Head of caudate nucleus (tissue), 42 donors: ENCODE measurements around the gene CTLA4.

Source experiments
- DNase-seq, 42 donors: peaks; one replicate each; pipeline versions ENCODE4 v3.0.0 to v3.0.0-alpha.2; 2020 to 2021; ENCODE audit warnings: mixed read lengths in 7 of 42
- intact Hi-C: fragments of 100-400 bp; cut with DNase I; formaldehyde crosslinking; loops from one replicate; pipeline ENCODE4 v1.15.0; 2022

CTLA4 gene

DNA sequence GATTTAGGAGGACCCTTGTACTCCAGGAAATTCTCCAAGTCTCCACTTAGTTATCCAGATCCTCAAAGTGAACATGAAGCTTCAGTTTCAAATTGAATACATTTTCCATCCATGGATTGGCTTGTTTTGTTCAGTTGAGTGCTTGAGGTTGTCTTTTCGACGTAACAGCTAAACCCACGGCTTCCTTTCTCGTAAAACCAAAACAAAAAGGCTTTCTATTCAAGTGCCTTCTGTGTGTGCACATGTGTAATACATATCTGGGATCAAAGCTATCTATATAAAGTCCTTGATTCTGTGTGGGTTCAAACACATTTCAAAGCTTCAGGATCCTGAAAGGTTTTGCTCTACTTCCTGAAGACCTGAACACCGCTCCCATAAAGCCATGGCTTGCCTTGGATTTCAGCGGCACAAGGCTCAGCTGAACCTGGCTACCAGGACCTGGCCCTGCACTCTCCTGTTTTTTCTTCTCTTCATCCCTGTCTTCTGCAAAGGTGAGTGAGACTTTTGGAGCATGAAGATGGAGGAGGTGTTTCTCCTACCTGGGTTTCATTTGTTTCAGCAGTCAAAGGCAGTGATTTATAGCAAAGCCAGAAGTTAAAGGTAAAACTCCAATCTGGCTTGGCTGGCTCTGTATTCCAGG, at the start of gene CTLA4:
Gene CTLA4, plus strand, starts transcription at position 211 of the 640 bp plus-strand sequence. Its CDS starts 172 bp downstream, at position 383.
- intact Hi-C loops = no loop called here
- DNase-seq = no peak

DNA sequence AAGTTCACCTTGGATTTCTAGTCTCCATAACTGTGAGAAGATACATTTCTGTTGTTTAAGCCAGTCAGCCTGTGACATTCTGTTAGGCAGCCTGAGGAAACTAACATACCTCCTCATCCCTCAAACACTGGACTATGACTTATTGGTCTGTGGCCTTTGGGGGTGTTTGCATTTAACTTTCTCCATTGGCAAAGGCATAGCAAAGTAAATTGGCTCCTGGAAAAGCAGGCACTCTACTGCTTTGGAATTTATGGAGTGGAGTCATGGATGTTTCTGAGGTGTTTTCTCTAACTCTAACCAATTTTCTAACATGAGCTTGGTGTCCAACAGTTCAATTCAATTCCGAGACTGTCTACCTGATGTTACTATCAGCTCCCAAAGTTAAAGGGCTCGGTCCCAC, 48.9 kb upstream of the CTLA4 start:
- intact Hi-C loops = no loop called here
- DNase-seq = no peak

DNA sequence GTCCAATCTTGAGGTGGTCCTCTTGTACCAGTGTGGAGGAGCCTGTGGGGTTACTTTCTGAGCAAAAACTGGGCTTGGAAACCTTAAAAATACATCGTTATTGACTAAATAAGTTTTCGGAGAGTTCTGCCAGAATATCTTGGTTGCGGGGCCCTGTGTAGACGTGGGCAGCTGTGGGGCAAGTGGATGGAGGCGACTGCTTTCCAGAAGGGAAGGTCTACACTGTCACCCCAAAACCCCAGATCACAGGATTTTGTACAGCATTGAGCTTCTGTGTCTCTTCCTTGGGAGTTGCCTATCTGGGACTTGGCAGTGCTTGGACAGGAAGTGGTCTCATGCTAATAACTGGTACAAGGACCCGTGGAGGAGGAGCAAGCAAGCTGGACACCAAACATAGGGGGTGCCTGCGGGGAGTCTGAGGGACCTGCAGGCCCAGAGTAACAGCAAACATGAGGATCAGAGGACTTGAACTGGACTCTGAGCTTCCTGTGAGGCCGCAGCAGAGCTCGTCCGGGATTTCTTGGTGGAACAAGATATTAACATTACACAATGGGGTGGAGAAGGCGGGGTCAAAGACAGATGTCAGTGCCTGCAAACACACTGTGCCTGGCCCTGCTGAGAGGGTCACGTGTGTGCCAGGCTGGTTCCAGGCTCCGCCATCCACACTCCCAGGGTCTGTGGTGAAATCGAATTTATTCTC, 48.0 kb upstream of the CTLA4 start:
- no peak for DNase-seq
- intact Hi-C loops = no loop called here

DNA sequence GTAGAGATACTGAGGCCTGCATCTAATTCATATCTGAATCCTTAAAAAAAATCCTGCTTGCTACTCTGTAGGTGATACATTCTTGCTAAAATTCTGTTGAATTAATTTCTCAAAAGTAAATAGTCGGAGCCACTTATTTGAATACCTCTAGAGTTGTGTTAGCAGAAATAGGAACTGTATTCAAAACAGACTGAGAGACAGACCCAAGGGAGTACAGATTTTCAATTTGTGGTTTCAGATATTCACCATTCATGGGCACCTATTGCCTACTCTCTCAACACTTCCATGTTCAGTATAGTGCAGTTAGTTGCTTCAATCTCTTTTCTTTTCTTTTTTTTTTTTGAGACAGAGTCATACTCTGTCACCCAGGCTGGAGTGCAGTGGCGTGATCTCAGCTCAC, 46.6 kb upstream of the CTLA4 start:
- intact Hi-C loops = no loop called here
- no peak for DNase-seq

DNA sequence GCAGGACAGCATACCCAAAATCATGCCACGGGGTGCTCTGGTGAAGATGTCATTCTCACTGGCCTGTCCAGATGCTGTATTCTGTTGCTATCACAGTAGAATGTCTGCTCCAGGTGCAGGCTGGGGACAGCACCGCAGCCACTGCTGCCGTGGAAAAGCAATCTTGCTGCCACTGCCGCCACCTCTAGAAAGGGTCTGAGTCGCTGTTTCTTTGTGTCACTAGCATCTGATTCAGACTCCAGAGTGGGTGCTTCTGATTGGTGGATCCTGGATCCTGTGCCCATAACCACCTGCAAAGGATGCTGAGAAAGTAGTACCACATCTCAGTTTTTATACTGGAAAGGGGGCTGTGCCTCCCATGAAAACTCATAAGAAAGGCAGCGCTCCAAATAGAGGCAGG, 45.3 kb upstream of the CTLA4 start:
- DNase-seq = no peak
- intact Hi-C loops = no loop called here

DNA sequence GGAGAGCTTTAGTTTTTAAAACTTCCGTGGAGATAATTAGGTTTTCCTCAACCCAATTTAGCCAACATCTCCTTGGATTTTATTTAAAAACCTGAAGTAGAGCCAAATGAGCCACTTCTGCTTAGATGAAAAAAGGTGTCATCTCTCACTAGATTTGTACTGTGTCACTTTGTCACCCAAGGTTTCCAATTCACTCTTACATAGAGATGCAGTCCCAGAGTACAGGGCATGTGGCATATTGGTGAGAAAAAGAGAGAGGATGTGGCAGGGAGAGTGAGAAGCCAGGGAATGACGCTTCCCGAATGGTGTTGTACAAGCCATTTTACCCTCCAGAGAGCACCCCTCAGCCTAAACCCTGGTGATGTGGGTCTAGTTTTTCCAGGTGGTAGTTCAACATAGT, 44.4 kb upstream of the CTLA4 start:
- DNase-seq = no peak
- intact Hi-C loops = no loop called here

DNA sequence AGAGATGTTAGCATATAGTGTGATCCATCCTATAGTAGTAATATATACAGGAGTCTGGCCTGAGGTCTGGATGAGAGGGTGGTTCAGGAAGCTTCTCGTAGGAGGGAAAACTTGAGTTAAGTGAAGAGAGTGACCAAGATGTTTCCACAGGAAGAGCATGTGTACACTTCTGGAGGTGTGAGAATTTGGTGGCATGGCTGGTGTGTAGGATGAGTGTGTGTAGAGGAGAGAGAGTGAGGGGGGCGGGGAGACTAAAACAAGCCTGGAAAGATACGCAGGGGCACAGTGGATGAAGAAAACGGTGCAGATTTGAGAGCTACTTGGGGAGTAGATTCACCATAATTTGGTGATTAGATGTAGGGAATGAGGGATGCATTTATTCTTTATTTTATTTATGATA, 43.5 kb upstream of the CTLA4 start:
- DNase-seq = no peak
- intact Hi-C loops = no loop called here

DNA sequence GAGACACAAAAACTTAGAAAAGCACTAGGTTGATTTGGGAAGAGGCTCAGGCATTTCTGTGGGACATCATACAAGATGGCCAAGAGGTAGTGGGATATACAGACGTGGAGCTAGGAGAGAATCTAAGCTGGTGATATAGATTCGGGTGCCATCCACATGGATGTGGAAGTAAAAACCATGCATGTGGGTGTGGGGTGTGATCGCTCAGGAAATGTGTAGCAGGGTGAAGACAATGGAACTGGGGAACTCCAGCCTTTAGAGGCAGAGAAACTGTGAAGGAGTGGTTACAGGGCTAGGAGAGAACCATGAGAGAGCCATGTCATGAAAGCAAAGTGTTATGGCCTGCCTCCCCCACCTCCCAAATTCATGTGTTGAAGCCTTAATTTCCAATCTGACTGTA, 43.0 kb upstream of the CTLA4 start:
- intact Hi-C loops = no loop called here

DNA sequence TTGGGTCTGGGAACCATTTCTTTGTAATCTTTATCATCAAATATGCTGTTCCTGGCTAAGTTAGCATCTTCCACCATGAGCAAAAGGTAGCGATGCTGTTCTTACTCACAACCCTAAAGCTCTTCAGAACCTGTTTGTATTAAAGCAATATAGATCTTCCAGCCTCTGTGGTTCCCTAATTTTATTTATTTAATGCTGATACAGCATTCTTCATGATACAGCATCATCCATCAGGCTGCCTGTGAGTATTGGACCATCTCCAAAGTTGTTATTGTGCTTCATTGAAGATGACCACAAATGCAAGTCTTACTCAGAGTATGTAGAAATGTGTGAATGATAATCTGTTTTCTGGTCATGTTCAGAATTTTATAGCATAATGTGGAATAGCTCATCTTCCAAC, 40.9 kb upstream of the CTLA4 start:
- intact Hi-C loops = no loop called here
- DNase-seq = no peak

More for the DNA sequence above, 43.0 kb upstream of the CTLA4 start:
- no peak for DNase-seq

DNA sequence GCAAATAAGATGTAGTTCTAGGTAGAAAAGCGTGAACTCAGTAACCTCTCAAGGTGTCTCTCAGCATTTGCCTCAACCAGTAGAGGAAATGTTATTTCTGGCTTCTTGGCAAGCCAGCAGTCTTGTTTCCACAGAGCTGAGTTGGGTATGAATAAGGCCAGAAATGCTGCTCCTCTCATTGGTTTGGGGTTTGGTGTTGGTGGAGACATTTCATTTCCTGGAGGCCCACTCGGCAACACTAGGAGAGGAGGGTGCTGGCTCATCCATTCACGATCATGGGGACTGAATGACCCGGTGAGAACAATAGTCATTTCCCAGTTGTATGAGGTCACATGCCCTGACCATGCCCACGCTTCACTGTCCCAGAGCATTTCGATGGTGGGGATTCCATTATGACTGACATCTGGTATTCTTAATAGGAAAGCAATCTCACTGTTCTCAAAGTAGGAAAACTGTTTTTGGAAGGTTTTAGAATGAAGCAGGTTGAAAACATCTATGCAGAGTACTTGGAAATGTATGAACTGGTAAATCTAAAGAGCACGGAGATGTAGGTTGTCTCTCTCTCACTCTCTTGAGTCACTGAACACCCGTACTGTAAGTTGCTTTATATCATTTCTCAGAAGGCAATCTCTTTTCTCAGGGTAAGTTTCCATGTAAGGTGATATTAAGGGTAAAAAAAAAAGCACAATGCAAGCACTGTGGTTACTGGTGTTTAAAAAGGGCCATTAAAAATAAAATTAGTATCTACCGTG, 37.1 kb upstream of the CTLA4 start:
- intact Hi-C loops = no loop called here

DNA sequence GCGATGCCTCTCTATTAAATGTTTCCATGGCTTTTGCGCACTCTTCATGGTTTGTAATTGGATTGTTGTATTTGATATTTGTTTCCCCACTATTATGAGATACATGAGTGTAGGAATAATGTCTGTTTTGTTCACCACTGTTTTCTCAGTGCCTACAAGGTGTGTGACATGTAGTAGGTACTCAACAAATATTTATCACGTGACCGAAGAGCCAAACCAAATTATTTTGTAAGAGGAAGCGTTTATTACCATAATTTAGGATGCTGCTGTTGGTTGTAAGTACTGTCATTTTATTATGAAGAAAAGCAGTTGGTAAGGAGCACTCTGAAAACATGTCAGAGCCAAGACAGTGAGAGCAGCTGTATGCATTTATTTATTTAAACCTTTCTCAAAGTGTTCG, 32.2 kb upstream of the CTLA4 start:
- no peak for DNase-seq
- intact Hi-C loops = no loop called here

More for the DNA sequence above, 37.1 kb upstream of the CTLA4 start:
- no peak for DNase-seq

DNA sequence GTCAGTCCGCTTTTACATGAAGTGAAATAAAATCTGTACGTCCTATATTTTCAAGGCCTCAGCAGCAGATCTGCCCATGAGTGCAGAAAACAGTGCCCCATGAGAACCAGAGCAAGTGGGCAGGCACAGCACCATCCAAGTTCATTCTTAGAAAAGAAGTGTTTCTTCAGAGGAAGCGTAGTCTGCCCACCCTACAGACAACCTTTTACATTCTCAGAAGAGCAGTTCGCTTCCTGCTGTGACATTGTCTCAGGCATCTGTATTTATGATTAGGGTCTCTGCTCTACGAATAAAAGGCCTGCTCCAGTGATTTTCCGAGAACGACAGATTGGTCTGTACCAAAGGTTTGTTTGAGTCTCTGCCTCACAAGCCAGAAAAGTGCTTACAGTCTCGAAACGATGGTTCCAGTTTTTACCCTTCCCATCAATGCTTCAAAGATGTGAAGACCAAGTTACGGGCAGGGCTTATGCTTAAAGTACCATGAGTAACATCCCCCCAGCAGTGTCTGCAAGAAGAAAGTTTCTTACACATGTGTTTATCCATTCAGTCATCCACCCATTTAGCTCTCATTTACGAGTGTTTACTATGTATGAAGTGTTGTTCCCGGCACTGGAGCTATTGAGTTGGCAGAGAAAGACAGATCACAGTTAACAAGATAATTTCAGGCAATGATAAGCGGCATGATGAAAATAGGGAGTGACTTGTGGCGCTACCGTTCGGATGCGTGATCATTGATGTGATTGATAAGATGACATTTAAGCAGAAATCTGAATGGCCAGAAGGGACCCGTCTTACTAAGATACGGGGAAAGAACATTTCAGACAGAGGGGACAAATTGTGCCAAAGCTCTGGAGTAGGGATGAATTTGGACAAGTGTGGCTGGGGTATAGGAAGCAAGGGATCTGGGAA, 31.4 kb upstream of the CTLA4 start:
- intact Hi-C loops = no loop called here
- DNase-seq = no peak

DNA sequence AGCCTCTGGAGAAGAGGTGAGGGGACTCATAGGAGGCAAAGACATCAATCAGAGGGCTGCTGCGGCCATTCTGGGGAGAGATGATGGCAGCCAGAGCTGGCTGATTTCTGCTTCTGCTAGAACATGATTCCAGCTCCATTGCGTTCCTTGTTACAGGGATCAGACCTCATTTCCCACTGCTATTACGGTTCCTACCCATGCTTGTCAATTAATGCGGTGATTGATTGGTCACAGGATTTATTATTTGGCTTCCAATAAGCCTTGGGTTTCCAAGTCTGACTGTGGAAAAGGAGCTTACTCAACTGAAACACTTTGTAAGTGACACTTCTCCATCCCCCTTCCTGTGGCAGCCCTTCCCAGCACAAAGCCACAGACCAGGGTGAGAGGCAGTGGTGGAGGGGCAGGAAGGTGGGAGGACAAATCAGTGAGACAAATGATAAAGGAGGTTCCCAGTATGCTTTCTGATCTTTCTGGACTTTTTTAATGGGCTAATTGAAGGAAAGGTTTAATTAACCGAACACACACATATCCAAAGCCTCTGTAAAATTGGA, 26.8 kb upstream of the CTLA4 start:
- DNase-seq = no peak
- intact Hi-C loops = no loop called here

DNA sequence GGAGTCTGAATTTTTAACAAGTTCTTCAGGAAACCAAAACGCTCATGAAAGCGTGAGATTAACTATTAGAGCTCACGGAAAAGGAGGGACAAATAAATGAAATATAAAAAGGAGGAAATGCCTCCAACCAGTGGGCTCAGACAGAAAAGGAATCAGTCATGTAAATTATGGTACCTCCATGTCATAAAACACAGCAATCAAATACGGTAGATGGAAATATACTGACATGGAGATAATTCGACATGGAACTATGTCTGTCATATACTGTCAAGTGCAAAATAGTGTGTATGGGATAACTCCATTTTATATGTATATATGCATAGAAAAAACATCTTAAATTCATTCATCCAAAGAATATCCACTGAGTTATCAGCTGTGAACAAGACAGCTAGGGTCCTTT, 25.9 kb upstream of the CTLA4 start:
- DNase-seq = no peak
- intact Hi-C loops = no loop called here

DNA sequence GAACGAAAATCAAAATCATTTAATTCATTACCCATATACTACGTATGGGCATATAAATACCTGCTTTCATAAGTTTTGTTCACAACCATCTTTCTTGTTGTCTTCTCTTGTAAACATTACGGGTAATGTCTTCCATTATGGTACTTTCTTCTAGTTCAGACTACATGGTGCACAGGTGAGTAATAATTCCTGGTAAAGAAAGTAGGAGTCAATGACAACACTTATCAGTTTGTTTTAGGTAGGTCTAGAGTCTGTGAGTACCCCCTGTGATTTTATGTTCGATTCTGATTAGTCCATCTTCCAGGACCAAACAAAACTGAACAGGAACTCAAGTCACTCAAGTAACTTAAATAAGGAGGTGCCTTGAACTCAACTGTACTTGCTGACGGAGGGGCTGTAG, 25.2 kb upstream of the CTLA4 start:
- DNase-seq = no peak
- intact Hi-C loops = no loop called here

DNA sequence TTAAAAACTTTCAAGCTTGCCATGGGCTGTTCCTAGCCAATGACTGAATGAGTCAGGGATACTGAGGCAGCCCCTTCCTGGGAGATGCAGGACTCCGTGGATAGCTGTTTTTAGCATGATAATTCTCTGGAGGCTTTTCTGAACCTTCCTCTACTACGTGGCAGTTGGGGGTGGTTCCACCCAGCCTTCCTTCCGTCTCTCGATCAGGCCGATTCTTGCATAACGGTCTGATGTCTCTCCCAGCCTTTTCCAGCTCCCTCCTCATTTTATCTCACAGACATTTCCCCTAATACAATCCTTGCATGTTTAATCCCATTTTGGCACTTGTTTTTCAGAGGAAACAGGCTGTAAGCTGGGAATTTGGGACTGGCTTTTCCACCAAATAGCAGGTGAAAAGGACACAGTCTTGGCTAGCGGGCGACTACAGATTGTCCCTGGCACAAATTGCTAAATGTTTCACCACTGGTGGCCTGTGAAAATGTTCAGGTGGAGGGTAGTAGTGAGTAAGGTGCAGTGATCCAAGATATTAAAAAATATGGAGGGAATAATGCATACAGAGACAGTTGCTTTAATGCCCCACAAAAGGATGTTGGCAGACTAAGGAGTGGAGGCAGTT, 21.0 kb upstream of the CTLA4 start:
- intact Hi-C loops = no loop called here
- no peak for DNase-seq

DNA sequence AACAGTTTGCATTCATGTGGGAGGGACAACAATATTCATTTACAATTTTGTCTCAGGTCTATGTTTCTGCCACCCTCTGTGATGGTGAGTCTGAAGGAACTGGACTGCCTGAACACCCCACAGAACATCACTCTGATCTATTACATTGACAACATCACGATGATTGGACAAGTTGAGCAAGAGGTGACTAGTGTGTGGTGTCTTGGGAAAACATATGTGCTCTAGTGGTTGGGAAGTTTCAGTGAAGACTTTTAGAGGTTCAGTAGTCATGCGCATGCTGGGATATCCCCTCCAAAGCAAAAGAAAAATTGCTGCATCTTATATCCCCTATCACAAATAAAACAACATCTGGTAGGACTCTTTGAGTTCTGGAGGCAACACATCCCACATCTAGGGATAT, 18.6 kb upstream of the CTLA4 start:
- intact Hi-C loops = no loop called here
- DNase-seq = no peak

DNA sequence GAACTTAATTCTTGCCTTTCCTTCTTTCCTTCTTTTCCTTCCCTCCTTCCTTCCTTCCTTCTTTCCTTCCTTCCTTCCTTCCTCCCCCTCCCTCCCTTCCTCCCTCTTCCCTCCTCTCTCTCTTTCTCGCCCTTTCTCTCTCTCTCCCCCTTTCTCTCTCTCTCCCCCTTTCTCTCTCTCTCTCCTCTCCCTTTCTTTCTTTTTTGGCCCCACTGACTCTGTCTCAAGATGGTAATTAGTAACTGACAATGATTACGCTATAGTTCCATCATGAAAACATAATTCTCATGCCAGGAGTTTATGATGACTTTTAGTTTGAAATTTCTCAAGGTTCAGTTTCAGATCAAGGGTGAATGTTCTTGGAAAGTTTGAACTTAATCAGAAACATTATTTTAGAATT, 14.8 kb upstream of the CTLA4 start:
- no peak for DNase-seq
- intact Hi-C loops = no loop called here

DNA sequence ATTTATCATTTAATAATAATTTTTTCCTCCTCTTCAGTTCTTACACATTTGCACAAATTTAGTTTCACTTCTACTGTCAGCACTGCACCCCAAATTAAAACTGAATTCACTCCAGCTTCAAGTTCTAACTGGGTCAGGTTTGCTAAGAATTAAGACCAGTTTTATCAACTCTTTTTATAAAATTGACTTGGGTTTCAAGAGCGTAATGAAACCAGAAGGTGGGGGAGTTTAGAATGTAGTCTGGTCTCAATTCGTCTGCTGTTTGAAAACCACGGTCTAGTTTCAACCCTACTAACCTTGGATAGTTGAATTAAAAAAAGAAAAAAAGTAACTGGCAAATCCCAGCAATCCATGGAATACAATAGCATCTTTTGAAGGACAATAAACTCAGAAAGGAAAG, 14.3 kb upstream of the CTLA4 start:
- intact Hi-C loops = no loop called here
- no peak for DNase-seq
